PC-3 (cell line): ENCODE measurements around the gene TXNRD1. TPM values are rescaled to one million over a fixed set of nuclear protein-coding genes. Genes with fewer than 3 reads are reported as not detected.

ENCODE experiments used
- ATAC-seq: fragments of 200-7000 bp; cut with Tn5 transposase; 2 replicates; pipeline ENCODE4 v1.9.1; 2020; ENCODE audit warnings: mild to moderate bottlenecking, moderate library complexity
- BruUV-seq: library from RNA; stranded (reverse); fragments of 400-500 nt; replicated peaks from 2 replicates; lab custom pipeline; 2021; lab: Mats Ljungman, UMichigan
- CTCF ChIA-PET: fragments of 300-600 bp; sonication (Branson Sonifier 250); formaldehyde crosslinking; loops from one replicate; lab custom pipeline; 2022; ENCODE audit warnings: antibody characterized with exemption; lab: Charles Lee
- POLR2A ChIA-PET: fragments of 300-600 bp; sonication (Branson Sonifier 250); formaldehyde crosslinking; loops from one replicate; lab custom pipeline; 2022; ENCODE audit warnings: antibody characterized with exemption; ENCODE audit not compliant: unreplicated experiment; lab: Charles Lee
- DNase-seq: peaks from one replicate; pipeline ENCODE4 v3.0.0-alpha.2; 2015
- H2AFZ ChIP-seq: fragments of 300-600 bp; sonication (generic); 2 replicates; pipeline ENCODE4 v1.6.0; 2016; ENCODE audit warnings: antibody characterized with exemption, low read length
- H3F3A ChIP-seq: fragments of 300-600 bp; sonication (generic); one replicate; pipeline ENCODE4 v1.6.0; 2017; ENCODE audit warnings: antibody characterized with exemption, low read length, control low read depth, mild to moderate bottlenecking; ENCODE audit not compliant: unreplicated experiment
- H3K27ac ChIP-seq: fragments of 300-600 bp; sonication (generic); 2 replicates; pipeline ENCODE4 v1.5.1; 2016; ENCODE audit warnings: mild to moderate bottlenecking, low read length
- H3K27me3 ChIP-seq: fragments of 300-600 bp; sonication (generic); 2 replicates; pipeline ENCODE4 v1.6.1; 2016; ENCODE audit warnings: low read length, mixed read lengths
- H3K36me3 ChIP-seq: fragments of 300-600 bp; sonication (generic); 2 replicates; pipeline ENCODE4 v1.6.1; 2016; ENCODE audit warnings: low read depth, mixed run types, low read length, mixed read lengths
- H3K4me1 ChIP-seq: fragments of 300-600 bp; sonication (generic); 2 replicates; pipeline ENCODE4 v1.5.1; 2016; ENCODE audit warnings: low read length; ENCODE audit not compliant: insufficient read depth
- H3K4me2 ChIP-seq: fragments of 300-600 bp; sonication (generic); 2 replicates; pipeline ENCODE4 v1.6.0; 2016; ENCODE audit warnings: low read length
- H3K4me3 ChIP-seq: fragments of 300-600 bp; sonication (generic); 2 replicates; pipeline ENCODE4 v1.5.1; 2016; ENCODE audit warnings: mild to moderate bottlenecking, low read length, mixed read lengths
- H3K79me2 ChIP-seq: fragments of 300-600 bp; sonication (generic); 2 replicates; pipeline ENCODE4 v1.6.1; 2017; ENCODE audit warnings: low read length, mixed read lengths
- H3K9ac ChIP-seq: fragments of 300-600 bp; sonication (generic); 2 replicates; pipeline ENCODE4 v1.6.0; 2016; ENCODE audit warnings: mild to moderate bottlenecking, low read length
- H3K9me2 ChIP-seq: fragments of 300-600 bp; sonication (generic); replicated peaks from 2 replicates; pipeline ENCODE4 v1.6.1; 2016; ENCODE audit warnings: mixed run types, low read length, mixed read lengths
- H3K9me3 ChIP-seq: fragments of 300-600 bp; sonication (generic); 2 replicates; pipeline ENCODE4 v1.6.1; 2016; ENCODE audit warnings: low read length, mixed read lengths
- H4K20me1 ChIP-seq: fragments of 300-600 bp; sonication (generic); 2 replicates; pipeline ENCODE4 v1.6.1; 2016; ENCODE audit warnings: low read length, mixed read lengths
- CTCF ChIP-seq: fragments of 300-600 bp; sonication (generic); conservative IDR thresholded peaks from 2 replicates; pipeline ENCODE4 v1.5.1; 2017; ENCODE audit warnings: antibody characterized with exemption, low read depth, mild to moderate bottlenecking, low read length
- EZH2 ChIP-seq: fragments of 300-600 bp; sonication (generic); IDR thresholded peaks from one replicate; pipeline ENCODE4 v1.6.1; 2017; ENCODE audit warnings: antibody characterized with exemption, mild to moderate bottlenecking, low read length; ENCODE audit not compliant: unreplicated experiment
- EZH2phosphoT487 ChIP-seq: fragments of 300-600 bp; sonication (generic); IDR thresholded peaks from 2 replicates; pipeline ENCODE4 v1.6.1; 2018; ENCODE audit warnings: mild to moderate bottlenecking, antibody characterized with exemption, low read length, borderline replicate concordance
- intact Hi-C: fragments of 100-400 bp; cut with micrococcal nuclease; formaldehyde crosslinking; loops from 2 replicates; pipeline ENCODE4 v1.9.0; 2023
- total RNA-seq: library from RNA; depleted of rRNA; stranded (reverse); fragments of >200 nt; gene quantifications from 2 replicates; pipeline ENCODE4 v1.2.3, GENCODE V29; 2014

The TXNRD1 gene
- total RNA-seq, 1 experiment from 2014 or later: 419 TPM

GRCh38 chr12:104166465-104166864 is 49.1 kb upstream of the TXNRD1 start:
- ATAC-seq: no peak
- intact Hi-C loops: no loop called here
- no TSS peak for BruUV-seq

DNA sequence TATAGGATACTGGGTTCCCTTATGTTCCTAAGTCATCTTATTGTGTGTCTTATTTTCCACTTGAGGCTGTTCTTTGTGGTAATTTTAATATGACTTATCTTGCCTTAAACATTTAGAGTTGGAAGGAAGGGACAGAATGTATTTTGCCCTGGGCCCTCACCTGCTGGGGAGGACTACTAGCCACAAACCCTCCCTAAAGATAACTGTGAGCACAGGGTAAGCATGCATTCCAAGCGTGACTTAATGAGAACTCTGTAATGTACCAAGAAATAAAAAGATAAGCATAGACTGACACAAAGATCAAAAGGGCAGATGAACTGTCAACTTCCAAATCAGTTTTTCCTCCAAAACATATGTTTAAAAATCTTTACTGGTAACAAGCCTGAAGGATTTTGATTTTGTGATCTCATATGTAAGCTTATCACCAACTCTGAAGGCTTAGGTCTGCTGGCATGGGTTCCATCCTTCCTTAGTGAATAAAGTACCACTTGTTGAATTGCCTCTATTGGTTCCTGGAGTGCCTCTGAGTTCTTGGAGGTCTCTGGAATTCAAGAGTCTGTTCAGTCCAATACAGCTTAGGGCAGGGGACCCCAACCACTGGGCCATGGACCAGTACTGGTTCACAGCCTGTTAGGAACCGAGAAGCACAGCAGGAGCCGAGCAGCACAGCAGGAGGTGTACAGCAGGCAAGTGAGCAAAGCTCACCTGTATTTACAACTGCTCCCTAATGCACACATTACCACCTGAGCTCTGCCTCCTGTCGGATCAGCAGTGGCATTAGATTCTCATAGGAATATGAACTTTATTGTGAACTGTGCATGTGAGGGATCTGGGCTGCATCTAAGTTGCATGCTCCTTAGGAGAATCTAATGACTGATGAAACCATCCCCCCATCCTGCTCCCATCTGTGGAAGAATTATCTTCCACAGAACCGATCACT is 47.8 kb upstream of the TXNRD1 start:
- no peak overlapping the region for H3K27ac ChIP-seq
- H3K4me1 ChIP-seq: no peaks in the 10 kb centered on the region
- no TSS peak for BruUV-seq
- H3K27me3 ChIP-seq: no peaks in the 10 kb centered on the region
- ChIA-PET CTCF (interaction anchor here (0.6 kb wide), 1 partner anchor 34 kb away, joined by 4 read pairs; no protein-coding TSS in a partner anchor), POLR2A (no interaction called here)
- H3K4me3 ChIP-seq: no peak overlapping the region
- no peaks in the 10 kb centered on the region for H4K20me1 ChIP-seq
- H2AFZ ChIP-seq: no peak overlapping the region
- H3K4me2 ChIP-seq: no peak overlapping the region
- no peak overlapping the region for H3K9ac ChIP-seq
- TF ChIP-seq CTCF (no peak), EZH2 (no peak), EZH2phosphoT487 (no peak)
- no peak for DNase-seq
- no peaks in the 10 kb centered on the region for H3F3A ChIP-seq
- H3K9me2 ChIP-seq: no peaks in the 10 kb centered on the region
- H3K9me3 ChIP-seq: no peaks in the 10 kb centered on the region
- no peaks in the 10 kb centered on the region for H3K79me2 ChIP-seq
- intact Hi-C loops: no loop called here
- H3K36me3 ChIP-seq: no peaks in the 10 kb centered on the region
- no peak for ATAC-seq

More at GRCh38 chr12:104166465-104166864, 49.1 kb upstream of the TXNRD1 start:
- Histone ChIP-seq H3K4me1 (no peaks in the 10 kb centered on the region), H2AFZ (no peak overlapping the region), H3K27ac (no peak overlapping the region), H4K20me1 (no peaks in the 10 kb centered on the region), H3K9ac (no peak overlapping the region), H3K4me3 (no peak overlapping the region), H3K4me2 (no peak overlapping the region), H3K9me3 (no peaks in the 10 kb centered on the region), H3K27me3 (no peaks in the 10 kb centered on the region), H3K79me2 (no peaks in the 10 kb centered on the region), H3K36me3 (no peaks in the 10 kb centered on the region), H3K9me2 (no peaks in the 10 kb centered on the region), H3F3A (no peaks in the 10 kb centered on the region)
- DNase-seq: no peak
- CTCF ChIA-PET: no interaction called here
- POLR2A ChIA-PET: no interaction called here
- TF ChIP-seq EZH2 (no peak), CTCF (no peak)

GRCh38 chr12:104168596-104168995 is 47.0 kb upstream of the TXNRD1 start:
- ATAC-seq (no peak), DNase-seq (no peak)
- intact Hi-C loops: no loop called here
- Histone ChIP-seq H3K36me3 (no peaks in the 10 kb centered on the region), H3K4me3 (no peak overlapping the region), H3K9me3 (no peaks in the 10 kb centered on the region), H3K4me2 (no peak overlapping the region), H4K20me1 (no peaks in the 10 kb centered on the region), H3F3A (no peaks in the 10 kb centered on the region), H2AFZ (no peak overlapping the region), H3K27ac (no peak overlapping the region), H3K27me3 (no peaks in the 10 kb centered on the region), H3K79me2 (no peaks in the 10 kb centered on the region), H3K9me2 (no peaks in the 10 kb centered on the region), H3K4me1 (no peaks in the 10 kb centered on the region; the same call in 1 of the 2 replicates), H3K9ac (no peak overlapping the region)
- POLR2A ChIA-PET: no interaction called here
- TF ChIP-seq CTCF (no peak), EZH2 (no peak), EZH2phosphoT487 (no peak)
- BruUV-seq: no TSS peak
- CTCF ChIA-PET: no interaction called here
